Thoracic aorta endothelial cell (primary cell): Measurements from ENCODE around the gene AADACL2. TPM values are rescaled to one million over a fixed set of nuclear protein-coding genes. Genes with fewer than 3 reads are reported as not detected.

ENCODE experiments used
- total RNA-seq: library from RNA; depleted of rRNA; stranded (reverse); fragments of >200 nt; gene quantifications from 2 replicates; pipeline ENCODE4 v1.2.3, GENCODE V29; 2012

The AADACL2 gene, protein sequence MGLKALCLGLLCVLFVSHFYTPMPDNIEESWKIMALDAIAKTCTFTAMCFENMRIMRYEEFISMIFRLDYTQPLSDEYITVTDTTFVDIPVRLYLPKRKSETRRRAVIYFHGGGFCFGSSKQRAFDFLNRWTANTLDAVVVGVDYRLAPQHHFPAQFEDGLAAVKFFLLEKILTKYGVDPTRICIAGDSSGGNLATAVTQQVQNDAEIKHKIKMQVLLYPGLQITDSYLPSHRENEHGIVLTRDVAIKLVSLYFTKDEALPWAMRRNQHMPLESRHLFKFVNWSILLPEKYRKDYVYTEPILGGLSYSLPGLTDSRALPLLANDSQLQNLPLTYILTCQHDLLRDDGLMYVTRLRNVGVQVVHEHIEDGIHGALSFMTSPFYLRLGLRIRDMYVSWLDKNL
- not detected in 2 replicates for total RNA-seq

DNA sequence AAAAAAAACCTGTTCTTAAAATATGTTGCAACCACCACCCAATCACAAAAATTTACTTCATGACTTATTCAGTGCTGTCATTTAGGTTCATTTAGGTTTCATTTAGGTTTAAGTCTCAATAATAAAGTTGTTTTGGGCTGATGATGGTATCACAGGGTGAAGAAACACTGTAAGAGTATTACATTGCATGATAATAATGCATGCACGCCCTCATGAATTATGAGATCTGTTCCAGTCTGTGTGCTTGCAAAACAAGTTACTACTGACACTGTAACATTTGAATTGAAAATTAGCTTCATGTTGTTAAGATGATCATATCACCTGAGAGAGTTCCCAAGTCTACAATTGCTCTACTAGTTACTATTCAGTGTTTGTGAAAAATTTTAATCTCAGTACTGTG is at the start of gene AADACL2:
AADACL2 (plus strand) TSS at position 315 of the 400 bp plus-strand sequence. CDS start 109 bp downstream, outside the sequence.

Other genes starting within 250 kb of the AADACL2 start
- gene AADAC, start 80.2 kb downstream of the AADACL2 start, total RNA-seq: 0.07 TPM in 1 of 2 replicates, not detected in the other
- not detected in 2 replicates for gene SUCNR1, start 139.7 kb downstream of the AADACL2 start, total RNA-seq